ENCODE measurements around the gene SLC2A3. TPM values are rescaled to one million over a fixed set of nuclear protein-coding genes. Genes with fewer than 3 reads are reported as not detected.
"Not testable (repeated sequence)": the region's sequence is repeated elsewhere in the genome, so short reads cannot be mapped to it uniquely, and the experiment has no call there.

SLC2A3 gene
- total RNA-seq, 1 donor from 2014 or later = 238 TPM

- peak; percentile 37 for DNase-seq (ENCODE audit: low spot score)
Measured at GRCh38 chr12:7917392-7918267, 18.4 kb downstream of the SLC2A3 start.

DNA sequence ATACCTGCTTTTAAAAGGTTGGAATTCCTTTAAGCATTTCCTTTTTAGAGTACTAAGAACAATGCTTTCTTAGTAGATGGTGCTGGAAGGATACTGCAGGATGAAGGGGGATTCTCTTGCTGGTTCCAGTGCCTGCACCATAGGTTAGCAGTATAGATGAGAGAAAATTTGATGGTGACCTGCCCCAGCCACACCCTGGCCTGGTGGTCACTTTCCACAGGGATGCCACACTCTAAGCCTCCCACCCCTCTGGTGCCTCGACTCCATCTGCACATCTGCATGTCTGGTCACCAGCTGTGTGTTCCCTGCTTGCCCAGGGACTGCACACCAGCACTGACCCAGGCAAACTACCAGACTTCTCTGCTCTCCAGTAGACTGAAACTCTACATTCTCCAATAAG, 19.1 kb downstream of the SLC2A3 start:
- DNase-seq (ENCODE audit: low spot score) = peak; percentile 43

GRCh38 chr12:7915661-7916403, 20.2 kb downstream of the SLC2A3 start:
- DNase-seq (ENCODE audit: low spot score) = peak; percentile 87

- peak; percentile 28 for DNase-seq (ENCODE audit: low spot score)
Measured at GRCh38 chr12:7910106-7910505, 25.9 kb downstream of the SLC2A3 start.

GRCh38 chr12:7907009-7907408, 29.0 kb downstream of the SLC2A3 start:
- DNase-seq (ENCODE audit: low spot score) = peak; percentile 11

DNA sequence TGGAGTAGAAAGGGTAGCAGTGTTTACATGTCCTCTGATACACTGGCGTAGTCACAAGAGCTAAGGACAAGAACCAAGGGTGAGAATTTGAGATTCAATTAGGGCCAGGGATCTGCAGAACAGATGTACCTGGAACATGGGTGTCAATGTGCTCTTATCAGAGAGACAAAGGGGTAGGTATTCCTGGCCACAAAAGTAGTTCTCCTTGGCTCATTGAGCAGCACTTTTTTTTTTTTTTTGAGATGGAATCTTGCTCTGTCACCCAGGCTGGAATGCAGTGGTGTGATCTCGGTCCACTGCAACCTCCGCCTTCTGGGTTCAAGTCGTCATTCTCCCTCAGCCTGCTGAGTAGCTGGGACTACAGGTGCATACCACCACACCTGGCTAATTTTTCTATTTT, 29.7 kb downstream of the SLC2A3 start:
- not testable (repeated sequence) for DNase-seq (ENCODE audit: low spot score)

DNA sequence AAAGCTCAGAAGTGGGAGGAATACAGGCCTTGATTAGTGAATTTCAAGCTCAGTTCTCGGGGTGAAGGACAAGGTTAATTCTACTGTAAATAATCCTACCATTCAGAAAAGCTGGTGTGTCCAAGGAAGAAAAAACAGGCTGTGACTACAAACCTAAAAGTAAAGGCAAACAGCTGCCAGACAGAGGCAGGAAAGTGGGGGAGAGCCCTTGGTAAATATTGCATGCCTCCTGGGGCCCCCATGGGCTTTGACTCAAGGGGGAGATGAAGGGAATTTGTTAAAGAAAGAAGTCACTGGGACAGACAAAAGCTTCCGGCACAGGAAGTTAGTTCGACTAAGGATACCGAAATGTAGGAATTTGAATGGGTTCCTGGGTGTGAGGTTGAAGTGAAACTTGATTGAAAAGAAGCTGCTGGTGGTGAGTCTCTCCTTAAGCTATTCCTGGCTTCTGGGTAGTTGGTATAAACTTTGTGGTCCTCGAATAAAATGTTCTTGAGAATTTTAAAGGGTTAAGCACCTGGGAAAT, 30.3 kb downstream of the SLC2A3 start:
- DNase-seq (ENCODE audit: low spot score) = not testable (repeated sequence)

- DNase-seq (ENCODE audit: low spot score) = no peak
Measured at GRCh38 chr12:7905071-7905470, 30.9 kb downstream of the SLC2A3 start.

DNA sequence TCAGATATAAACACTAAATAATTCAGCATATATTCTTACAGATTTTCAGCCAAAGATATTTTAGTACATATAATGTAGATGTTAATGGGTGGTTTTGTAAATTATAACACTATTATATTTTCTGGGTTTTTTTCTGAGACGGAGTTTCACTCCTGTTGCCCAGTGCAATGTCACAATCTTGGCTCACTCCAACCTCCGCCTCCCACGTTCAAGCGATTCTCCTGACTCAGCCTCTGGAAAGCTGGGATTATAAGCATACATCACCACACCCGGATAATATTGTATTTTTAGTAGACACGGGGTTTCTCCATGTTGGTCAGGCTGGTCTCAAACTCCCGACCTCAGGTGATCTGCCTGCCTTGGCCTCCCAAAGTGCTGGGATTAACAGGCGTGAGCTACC, 33.6 kb downstream of the SLC2A3 start:
- DNase-seq (ENCODE audit: low spot score) = not testable (repeated sequence)

DNA sequence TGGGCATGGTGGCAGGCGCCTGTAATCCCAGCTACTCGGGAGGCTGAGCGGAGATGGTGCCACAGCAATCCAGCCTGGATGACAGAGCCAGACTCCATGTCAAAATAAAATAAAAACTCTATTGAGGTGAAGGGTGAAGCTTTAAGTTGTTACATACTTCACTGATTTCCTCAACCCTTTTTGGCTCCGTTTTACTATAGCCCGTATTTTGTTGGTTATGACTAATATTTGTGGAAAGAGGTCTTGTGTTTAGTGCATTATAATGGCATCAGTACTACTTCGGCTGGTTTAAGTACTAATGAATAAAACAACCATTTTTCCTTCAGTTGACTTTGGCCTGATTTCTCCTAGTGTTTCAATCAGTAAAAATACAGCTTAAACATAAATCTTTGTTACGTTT, 36.2 kb downstream of the SLC2A3 start:
- DNase-seq (ENCODE audit: low spot score) = no peak

- DNase-seq (ENCODE audit: low spot score) = not testable (repeated sequence)
Measured at GRCh38 chr12:7896726-7897125, 39.3 kb downstream of the SLC2A3 start.

DNA sequence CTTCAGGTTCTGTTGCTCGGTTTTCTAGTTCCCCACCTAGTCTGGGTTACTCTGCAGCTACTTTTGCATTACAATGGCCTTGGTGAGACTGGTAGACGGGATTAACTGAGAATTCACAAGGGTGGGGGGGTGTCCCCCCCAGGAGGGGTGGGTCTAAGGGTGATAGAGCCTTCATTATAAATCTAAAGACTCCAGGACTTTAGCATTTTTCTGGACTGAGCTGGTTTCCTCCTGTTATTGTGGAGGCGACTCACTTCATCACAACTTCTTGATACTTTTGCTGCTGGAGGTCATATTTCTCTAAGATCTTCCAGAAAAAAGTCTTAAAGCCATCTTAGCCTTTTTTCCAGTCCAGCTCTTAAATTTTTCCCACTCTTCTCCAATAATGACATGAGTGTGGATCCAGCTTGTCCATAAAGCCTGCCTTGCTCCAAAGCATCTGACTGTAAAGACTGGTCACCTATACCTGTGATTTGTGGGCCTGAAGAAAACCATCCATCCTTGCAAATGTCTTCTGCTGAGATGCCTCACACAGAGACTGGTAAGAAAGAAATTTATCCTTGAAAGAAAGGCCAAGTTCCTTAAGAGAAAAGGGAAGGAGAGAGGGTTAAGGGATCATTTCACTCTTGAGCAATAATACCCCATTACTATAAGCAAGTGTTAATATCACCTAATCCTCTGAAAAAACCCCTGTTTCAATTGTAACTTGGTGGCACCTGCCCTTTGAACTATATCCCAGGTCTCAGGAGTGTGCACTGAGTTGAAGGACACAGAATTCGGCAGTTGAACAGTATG, 43.6 kb downstream of the SLC2A3 start:
- no peak for DNase-seq (ENCODE audit: low spot score)

- DNase-seq (ENCODE audit: low spot score) = no peak
Measured at GRCh38 chr12:7884689-7885088, 51.3 kb downstream of the SLC2A3 start.

DNA sequence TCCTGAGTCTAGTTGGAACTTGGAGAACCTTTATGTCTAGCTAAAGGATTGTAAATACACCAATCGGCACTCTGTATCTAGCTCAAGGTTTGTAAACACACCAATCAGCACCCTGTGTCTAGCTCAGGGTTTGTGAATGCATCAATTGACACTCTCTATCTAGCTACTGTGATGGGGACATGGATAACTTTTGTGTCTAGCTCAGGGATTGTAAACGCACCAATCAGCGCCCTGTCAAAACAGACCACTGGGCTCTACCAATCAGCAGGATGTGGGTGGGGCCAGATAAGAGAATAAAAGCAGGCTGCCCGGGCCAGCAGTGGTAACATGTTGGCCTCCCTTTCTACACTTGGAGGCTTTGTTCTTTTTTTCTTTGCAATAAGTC, 54.3 kb downstream of the SLC2A3 start:
- DNase-seq (ENCODE audit: low spot score) = not testable (repeated sequence)

DNA sequence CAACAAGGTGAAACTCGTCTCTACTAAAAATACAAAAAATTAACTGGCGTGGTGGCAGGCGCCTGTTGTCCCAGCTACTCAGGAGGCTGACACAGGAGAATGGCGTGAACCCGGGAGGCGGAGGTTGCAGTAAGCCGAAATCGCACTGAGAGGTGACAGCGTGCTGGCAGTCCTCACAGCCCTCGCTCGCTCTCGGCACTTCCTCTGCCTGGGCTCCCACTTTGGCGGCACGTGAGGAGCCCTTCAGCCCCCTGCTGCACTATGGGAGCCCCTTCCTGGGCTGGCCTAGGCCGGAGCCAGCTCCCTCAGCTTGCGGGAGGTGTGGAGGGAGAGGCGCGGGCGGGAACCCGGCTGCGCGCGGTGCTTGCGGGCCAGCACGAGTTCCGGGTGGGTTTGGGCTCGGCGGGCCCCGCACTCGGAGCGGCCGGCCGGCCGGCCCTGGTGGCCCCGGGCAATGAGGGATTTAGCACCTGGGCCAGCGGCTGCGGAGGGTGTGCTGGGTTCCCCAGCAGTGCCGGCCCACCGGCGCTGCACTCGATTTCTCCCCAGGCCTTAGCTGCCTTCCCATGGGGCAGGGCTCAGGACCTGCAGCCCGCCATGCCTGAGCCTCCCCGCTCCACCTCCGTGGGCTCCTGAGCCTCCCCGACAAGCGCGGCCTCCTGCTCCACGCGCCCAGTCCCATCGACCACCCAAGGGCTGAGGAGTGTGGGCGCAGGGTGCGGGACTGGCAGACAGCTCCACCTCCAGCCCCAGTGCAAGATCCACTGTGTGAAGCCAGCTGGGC, 54.8 kb downstream of the SLC2A3 start:
- not testable (repeated sequence) for DNase-seq (ENCODE audit: low spot score)

- DNase-seq (ENCODE audit: low spot score) = no peak
Measured at GRCh38 chr12:7879246-7879645, 56.7 kb downstream of the SLC2A3 start.

DNA sequence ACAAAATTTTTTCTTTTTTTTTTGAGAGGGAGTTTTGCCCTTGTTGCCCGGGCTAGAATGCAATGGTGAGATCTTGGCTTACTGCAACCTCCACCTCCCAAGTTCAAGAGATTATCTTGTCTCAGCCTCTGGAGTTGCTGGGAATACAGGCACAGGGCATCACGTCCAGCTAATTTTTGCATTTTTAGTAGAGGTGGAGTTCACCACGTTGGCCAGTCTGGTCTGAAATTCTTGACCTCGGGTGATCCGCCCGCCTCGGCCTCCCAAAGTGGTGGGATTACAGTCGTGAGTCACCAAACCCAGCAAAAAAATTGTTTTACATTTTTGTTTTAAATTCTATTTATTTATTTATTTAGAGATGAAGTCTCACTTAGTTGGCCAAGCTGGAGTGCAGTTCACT, 58.6 kb downstream of the SLC2A3 start:
- DNase-seq (ENCODE audit: low spot score) = no peak

- DNase-seq (ENCODE audit: low spot score) = peak; percentile 86
Measured at GRCh38 chr12:7872566-7873319, 63.2 kb downstream of the SLC2A3 start, which contains the start of gene SLC2A14. SLC2A14 (minus strand) TSS chr12:7872915; CDS start chr12:7869880, 3,035 bp downstream.

DNA sequence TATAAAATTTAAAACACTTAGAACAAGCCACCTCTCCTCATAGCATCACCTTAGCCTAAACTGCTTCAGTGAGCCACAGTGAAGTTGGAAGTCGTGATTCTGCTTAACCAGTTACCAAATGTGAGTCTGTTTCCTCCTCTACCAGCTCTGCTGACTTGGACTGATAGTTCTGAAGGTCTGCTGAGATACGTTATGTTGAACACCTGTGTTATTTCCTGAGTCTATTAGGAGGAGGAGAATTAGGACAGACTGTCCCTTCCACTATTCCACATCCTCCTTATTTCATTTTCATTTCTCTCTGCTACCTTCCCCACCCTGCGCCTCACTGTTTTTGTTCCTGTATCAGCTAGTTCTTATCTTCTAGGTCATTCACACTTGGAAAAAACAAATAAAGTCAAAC, 65.7 kb downstream of the SLC2A3 start:
- no peak for DNase-seq (ENCODE audit: low spot score)
